Measurements from ENCODE around the gene CUTC. TPM values are rescaled to one million over a fixed set of nuclear protein-coding genes. Genes with fewer than 3 reads are reported as not detected.

The CUTC gene
- polyA plus RNA-seq, 1 of the 3 experiments (the other 2 are of a cell fraction) = 19.4 TPM

DNA sequence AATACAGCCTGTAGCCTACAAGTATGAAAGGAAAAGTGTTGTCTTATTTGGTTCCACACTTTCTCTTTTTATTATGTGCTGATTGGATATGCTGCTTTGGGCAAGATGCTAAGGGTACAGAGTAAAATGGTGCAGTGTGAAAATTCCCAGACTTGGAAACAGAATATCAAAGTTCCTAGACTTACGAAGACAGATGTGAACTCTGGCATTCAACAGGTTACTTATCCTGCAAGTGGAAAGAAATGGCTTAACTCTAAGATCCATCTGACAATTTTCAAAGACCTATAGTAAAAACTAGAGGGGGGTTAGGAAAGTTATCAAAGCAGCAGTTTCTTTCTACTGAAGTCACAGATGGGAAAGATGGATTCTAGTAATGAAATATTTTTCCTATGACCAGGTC, 24.1 kb downstream of the CUTC start:
- Histone ChIP-seq H4K20me1 (ENCODE audit: insufficient read depth) (no peaks in the 10 kb centered on the region), H3K4me1 (ENCODE audit: control insufficient read depth in 1 of 2, insufficient read depth in 2 of 2, low read depth in 1 of 2, low read length in 1 of 2) (no peaks in the 10 kb centered on the region), H3K36me3 (replicated peaks in 1 of 2; ENCODE audit: control insufficient read depth in 1 of 2, insufficient read depth in 2 of 2, low read length in 1 of 2) (peaks cover 59 to 66% of the 10 kb centered on the region in 2 experiments), H3K9me3 (no peaks in the 10 kb centered on the region), H3K4me3 (ENCODE audit: low read depth in 2 of 2, low read length in 1 of 2) (no peak overlapping the region), H3F3A (replicated peaks; ENCODE audit: insufficient read depth) (peaks cover under 1% of the 10 kb centered on the region), H3K27me3 (ENCODE audit: insufficient read depth) (no peaks in the 10 kb centered on the region), H3K9me2 (no peaks in the 10 kb centered on the region), H3K79me2 (ENCODE audit: insufficient read depth) (no peaks in the 10 kb centered on the region), H2AFZ (ENCODE audit: low read depth) (no peak overlapping the region), H3K4me2 (no peak overlapping the region), H3K9ac (no peak overlapping the region), H3K27ac (ENCODE audit: low read depth in 2 of 2, low read length in 1 of 2) (no peak overlapping the region)
- 88% methylated on average over 1 of the region's 1 CpG for whole genome bisulfite sequencing (ENCODE audit: low lambda C conversion rate)
- TF ChIP-seq SIN3A (IDR thresholded peaks at IDR 0.05; ENCODE audit: borderline replicate concordance, low read depth, low read length) (no peak), RFX5 (IDR thresholded peaks at IDR 0.05; ENCODE audit: low read length) (no peak), TCF12 (IDR thresholded peaks at IDR 0.05) (no peak), TAF1 (IDR thresholded peaks at IDR 0.05; ENCODE audit: borderline replicate concordance, low read depth, low read length) (no peak)
- TF ChIP-seq, protein P1, sequence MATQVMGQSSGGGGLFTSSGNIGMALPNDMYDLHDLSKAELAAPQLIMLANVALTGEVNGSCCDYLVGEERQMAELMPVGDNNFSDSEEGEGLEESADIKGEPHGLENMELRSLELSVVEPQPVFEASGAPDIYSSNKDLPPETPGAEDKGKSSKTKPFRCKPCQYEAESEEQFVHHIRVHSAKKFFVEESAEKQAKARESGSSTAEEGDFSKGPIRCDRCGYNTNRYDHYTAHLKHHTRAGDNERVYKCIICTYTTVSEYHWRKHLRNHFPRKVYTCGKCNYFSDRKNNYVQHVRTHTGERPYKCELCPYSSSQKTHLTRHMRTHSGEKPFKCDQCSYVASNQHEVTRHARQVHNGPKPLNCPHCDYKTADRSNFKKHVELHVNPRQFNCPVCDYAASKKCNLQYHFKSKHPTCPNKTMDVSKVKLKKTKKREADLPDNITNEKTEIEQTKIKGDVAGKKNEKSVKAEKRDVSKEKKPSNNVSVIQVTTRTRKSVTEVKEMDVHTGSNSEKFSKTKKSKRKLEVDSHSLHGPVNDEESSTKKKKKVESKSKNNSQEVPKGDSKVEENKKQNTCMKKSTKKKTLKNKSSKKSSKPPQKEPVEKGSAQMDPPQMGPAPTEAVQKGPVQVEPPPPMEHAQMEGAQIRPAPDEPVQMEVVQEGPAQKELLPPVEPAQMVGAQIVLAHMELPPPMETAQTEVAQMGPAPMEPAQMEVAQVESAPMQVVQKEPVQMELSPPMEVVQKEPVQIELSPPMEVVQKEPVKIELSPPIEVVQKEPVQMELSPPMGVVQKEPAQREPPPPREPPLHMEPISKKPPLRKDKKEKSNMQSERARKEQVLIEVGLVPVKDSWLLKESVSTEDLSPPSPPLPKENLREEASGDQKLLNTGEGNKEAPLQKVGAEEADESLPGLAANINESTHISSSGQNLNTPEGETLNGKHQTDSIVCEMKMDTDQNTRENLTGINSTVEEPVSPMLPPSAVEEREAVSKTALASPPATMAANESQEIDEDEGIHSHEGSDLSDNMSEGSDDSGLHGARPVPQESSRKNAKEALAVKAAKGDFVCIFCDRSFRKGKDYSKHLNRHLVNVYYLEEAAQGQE (IDR thresholded peaks at IDR 0.05; ENCODE audit: low read depth, low read length) = no peak
- TF ChIP-seq, protein P2, sequence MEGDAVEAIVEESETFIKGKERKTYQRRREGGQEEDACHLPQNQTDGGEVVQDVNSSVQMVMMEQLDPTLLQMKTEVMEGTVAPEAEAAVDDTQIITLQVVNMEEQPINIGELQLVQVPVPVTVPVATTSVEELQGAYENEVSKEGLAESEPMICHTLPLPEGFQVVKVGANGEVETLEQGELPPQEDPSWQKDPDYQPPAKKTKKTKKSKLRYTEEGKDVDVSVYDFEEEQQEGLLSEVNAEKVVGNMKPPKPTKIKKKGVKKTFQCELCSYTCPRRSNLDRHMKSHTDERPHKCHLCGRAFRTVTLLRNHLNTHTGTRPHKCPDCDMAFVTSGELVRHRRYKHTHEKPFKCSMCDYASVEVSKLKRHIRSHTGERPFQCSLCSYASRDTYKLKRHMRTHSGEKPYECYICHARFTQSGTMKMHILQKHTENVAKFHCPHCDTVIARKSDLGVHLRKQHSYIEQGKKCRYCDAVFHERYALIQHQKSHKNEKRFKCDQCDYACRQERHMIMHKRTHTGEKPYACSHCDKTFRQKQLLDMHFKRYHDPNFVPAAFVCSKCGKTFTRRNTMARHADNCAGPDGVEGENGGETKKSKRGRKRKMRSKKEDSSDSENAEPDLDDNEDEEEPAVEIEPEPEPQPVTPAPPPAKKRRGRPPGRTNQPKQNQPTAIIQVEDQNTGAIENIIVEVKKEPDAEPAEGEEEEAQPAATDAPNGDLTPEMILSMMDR (IDR thresholded peaks at IDR 0.05) = no peak
- POLR2A ChIA-PET = no interaction called here
- DNase-seq = no peak
- CTCF ChIA-PET = no interaction called here

DNA sequence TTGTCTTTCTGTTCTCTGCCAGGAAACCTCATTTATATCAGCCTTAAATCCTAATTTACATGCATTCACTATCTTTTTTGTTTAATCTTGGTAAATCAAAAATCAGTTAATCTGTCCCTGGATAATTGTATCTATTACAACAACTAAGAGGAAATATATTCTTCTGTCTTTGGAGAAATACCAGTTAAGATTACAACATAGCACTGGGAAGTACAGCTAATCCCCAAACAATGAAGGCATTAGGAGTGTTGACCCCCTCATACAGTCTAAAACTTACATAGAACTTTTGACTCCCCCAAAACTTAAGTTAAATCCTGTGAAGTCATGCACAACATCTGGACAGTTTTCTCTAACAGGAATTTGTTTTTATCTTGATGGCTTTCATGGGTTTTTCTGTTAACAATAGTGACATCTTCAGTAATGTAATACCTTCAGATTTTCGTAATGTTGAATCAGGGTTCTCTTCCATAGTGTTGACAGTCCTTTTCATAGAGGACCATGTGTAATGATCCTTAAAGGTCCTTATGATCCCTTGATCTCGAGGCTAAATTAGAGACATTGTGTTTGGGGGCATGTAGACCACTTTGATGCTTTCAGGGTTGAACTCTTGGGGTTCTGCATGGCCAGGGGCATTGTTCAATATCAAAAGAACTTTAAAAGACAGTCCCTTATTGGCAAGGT, 26.3 kb downstream of the CUTC start:
- WGBS (ENCODE audit: low lambda C conversion rate) = 92% methylated on average over 2 of the region's 2 CpGs
- Histone ChIP-seq H3K79me2 (ENCODE audit: insufficient read depth) (no peaks in the 10 kb centered on the region), H3K9me3 (no peaks in the 10 kb centered on the region), H4K20me1 (ENCODE audit: insufficient read depth) (no peaks in the 10 kb centered on the region), H3K4me3 (ENCODE audit: low read depth in 2 of 2, low read length in 1 of 2) (no peak overlapping the region), H3K36me3 (replicated peaks in 1 of 2; ENCODE audit: control insufficient read depth in 1 of 2, insufficient read depth in 2 of 2, low read length in 1 of 2) (peaks cover 52 to 65% of the 10 kb centered on the region in 2 experiments), H3K9me2 (no peaks in the 10 kb centered on the region), H3K27me3 (ENCODE audit: insufficient read depth) (no peaks in the 10 kb centered on the region), H3K27ac (ENCODE audit: low read depth in 2 of 2, low read length in 1 of 2) (no peak overlapping the region), H3K9ac (no peak overlapping the region), H3K4me2 (no peak overlapping the region), H2AFZ (ENCODE audit: low read depth) (no peak overlapping the region), H3K4me1 (ENCODE audit: control insufficient read depth in 1 of 2, insufficient read depth in 2 of 2, low read depth in 1 of 2, low read length in 1 of 2) (no peaks in the 10 kb centered on the region), H3F3A (replicated peaks; ENCODE audit: insufficient read depth) (no peaks in the 10 kb centered on the region)
- ChIA-PET CTCF (no interaction called here), POLR2A (no interaction called here)
- TF ChIP-seq TEAD4 (IDR thresholded peaks at IDR 0.05; ENCODE audit: borderline replicate concordance, insufficient read depth) = no peak
- no peak for TF ChIP-seq TAF1 (IDR thresholded peaks at IDR 0.05; ENCODE audit: borderline replicate concordance, low read depth, low read length)
- TF ChIP-seq, protein P3, sequence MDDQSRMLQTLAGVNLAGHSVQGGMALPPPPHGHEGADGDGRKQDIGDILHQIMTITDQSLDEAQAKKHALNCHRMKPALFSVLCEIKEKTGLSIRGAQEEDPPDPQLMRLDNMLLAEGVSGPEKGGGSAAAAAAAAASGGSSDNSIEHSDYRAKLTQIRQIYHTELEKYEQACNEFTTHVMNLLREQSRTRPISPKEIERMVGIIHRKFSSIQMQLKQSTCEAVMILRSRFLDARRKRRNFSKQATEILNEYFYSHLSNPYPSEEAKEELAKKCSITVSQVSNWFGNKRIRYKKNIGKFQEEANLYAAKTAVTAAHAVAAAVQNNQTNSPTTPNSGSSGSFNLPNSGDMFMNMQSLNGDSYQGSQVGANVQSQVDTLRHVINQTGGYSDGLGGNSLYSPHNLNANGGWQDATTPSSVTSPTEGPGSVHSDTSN (IDR thresholded peaks at IDR 0.05) = no peak
- TF ChIP-seq MXI1 (IDR thresholded peaks at IDR 0.05; ENCODE audit: low read depth, low read length) = no peak
- TF ChIP-seq EP300 (IDR thresholded peaks at IDR 0.05; ENCODE audit: borderline replicate concordance in 1 of 2, low read depth in 1 of 2, low read length in 1 of 2) = no peak
- TF ChIP-seq, protein P4, sequence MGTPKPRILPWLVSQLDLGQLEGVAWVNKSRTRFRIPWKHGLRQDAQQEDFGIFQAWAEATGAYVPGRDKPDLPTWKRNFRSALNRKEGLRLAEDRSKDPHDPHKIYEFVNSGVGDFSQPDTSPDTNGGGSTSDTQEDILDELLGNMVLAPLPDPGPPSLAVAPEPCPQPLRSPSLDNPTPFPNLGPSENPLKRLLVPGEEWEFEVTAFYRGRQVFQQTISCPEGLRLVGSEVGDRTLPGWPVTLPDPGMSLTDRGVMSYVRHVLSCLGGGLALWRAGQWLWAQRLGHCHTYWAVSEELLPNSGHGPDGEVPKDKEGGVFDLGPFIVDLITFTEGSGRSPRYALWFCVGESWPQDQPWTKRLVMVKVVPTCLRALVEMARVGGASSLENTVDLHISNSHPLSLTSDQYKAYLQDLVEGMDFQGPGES (IDR thresholded peaks at IDR 0.05; ENCODE audit: low read depth, low read length) = no peak
- no peak for TF ChIP-seq NRF1 (IDR thresholded peaks at IDR 0.05; ENCODE audit: low read depth, low read length)
- TF ChIP-seq YY1 (IDR thresholded peaks at IDR 0.05; ENCODE audit: low read depth) = no peak
- DNase-seq = no peak

Data from SK-N-SH (cell line).